Fibroblast of lung (primary cell): ENCODE measurements around the gene PGD. TPM values are rescaled to one million over a fixed set of nuclear protein-coding genes. Genes with fewer than 3 reads are reported as not detected.

Experiments used
- DNase-seq, 2 donors: peaks; one replicate each; pipeline versions ENCODE4 v3.0.0 to v3.0.0-alpha.2; 2010; ENCODE audit warnings: low read depth in 2 of 2
- H2AFZ ChIP-seq: 2 replicates; pipeline ENCODE4 v1.5.1; 2012; ENCODE audit warnings: low read length, control low read depth, inconsistent platforms
- H3K27ac ChIP-seq: 2 replicates; pipeline ENCODE4 v1.5.1; 2011; ENCODE audit warnings: low read length, control low read depth; ENCODE audit not compliant: insufficient read depth
- H3K27me3 ChIP-seq: 2 replicates; pipeline ENCODE4 v1.5.1; 2011; ENCODE audit warnings: mild to moderate bottlenecking, low read length; ENCODE audit not compliant: control insufficient read depth, insufficient read depth
- H3K36me3 ChIP-seq: 2 replicates; pipeline ENCODE4 v1.5.1; 2011; ENCODE audit warnings: low read length; ENCODE audit not compliant: control insufficient read depth, insufficient read depth
- H3K4me1 ChIP-seq: 2 replicates; pipeline ENCODE4 v1.5.1; 2011; ENCODE audit warnings: low read length; ENCODE audit not compliant: control insufficient read depth, insufficient read depth; ENCODE audit errors: extremely low read depth
- H3K4me2 ChIP-seq: 2 replicates; pipeline ENCODE4 v1.5.1; 2011; ENCODE audit warnings: low read length, control low read depth; ENCODE audit not compliant: insufficient read depth; ENCODE audit errors: extremely low read depth
- H3K4me3 ChIP-seq, 4 experiments: fragments of 200-600 bp in 1 of 4; sonication (generic) in 1 of 4; replicated peaks in 1 of 4; 2 replicates each; pipeline ENCODE4 v1.5.1; 2011 to 2016; ENCODE audit warnings: low read length in 4 of 4, low read depth in 3 of 4, mild to moderate bottlenecking in 3 of 4, control low read depth in 2 of 4, inconsistent platforms in 1 of 4, mixed read lengths in 1 of 4; ENCODE audit not compliant: insufficient read depth in 1 of 4; ENCODE audit errors: control extremely low read depth in 1 of 4
- H3K79me2 ChIP-seq: 2 replicates; pipeline ENCODE4 v1.5.1; 2012; ENCODE audit warnings: mild to moderate bottlenecking, low read length, inconsistent platforms; ENCODE audit not compliant: control insufficient read depth, insufficient read depth
- H3K9ac ChIP-seq: 2 replicates; pipeline ENCODE4 v1.5.1; 2011; ENCODE audit warnings: mild to moderate bottlenecking, low read length, control low read depth; ENCODE audit not compliant: insufficient read depth
- H3K9me3 ChIP-seq: 2 replicates; pipeline ENCODE4 v1.5.1; 2012; ENCODE audit warnings: low read depth, low read length; ENCODE audit not compliant: control insufficient read depth, insufficient read depth
- H4K20me1 ChIP-seq: 2 replicates; pipeline ENCODE4 v1.5.1; 2011; ENCODE audit warnings: low read length; ENCODE audit not compliant: control insufficient read depth, insufficient read depth; ENCODE audit errors: extremely low read depth
- CTCF ChIP-seq, 2 donors: IDR thresholded peaks in 1 of 2; conservative IDR thresholded peaks in 1 of 2; 1 replicate in 1 of 2; 2 replicates in 1 of 2; pipeline ENCODE4 v1.5.1; 2011 to 2012; ENCODE audit warnings: low read length in 2 of 2, control low read depth in 1 of 2, inconsistent platforms in 1 of 2, low read depth in 1 of 2, mild to moderate bottlenecking in 1 of 2
- EZH2 ChIP-seq: IDR thresholded peaks from 2 replicates; pipeline ENCODE4 v1.5.1; 2012; ENCODE audit warnings: low read length, control low read depth, mild to moderate bottlenecking; ENCODE audit errors: missing control alignments
- polyA minus RNA-seq: library from RNA; depleted of rRNA, polyadenylated mRNA; stranded (reverse); fragments of >200 nt; gene quantifications from 2 replicates; pipeline ENCODE4 v1.2.3, GENCODE V29; 2011; ENCODE audit warnings: low replicate concordance
- polyA plus RNA-seq, 2 donors: library from polyadenylated mRNA; depleted of rRNA in 1 of 2; stranded (reverse) in 1 of 2; unstranded in 1 of 2; fragments of >200 nt; gene quantifications; 2 replicates each; pipeline ENCODE4 v1.2.1, GENCODE V29; 2011 to 2012; ENCODE audit warnings: missing spikeins in 1 of 2
- total RNA-seq: library from RNA; depleted of rRNA; stranded (reverse); fragments of >200 nt; gene quantifications from 2 replicates; pipeline ENCODE4 v1.2.1, GENCODE V29; 2014

Gene PGD
- 135 and 158 TPM in 2 replicates for total RNA-seq
- polyA plus RNA-seq, result 121 and 179 TPM in 2 replicates
- 286 and 450 TPM in 2 replicates for polyA plus RNA-seq (2012)
- 297 and 415 TPM in 2 replicates for polyA minus RNA-seq

GRCh38 chr1:10398734-10399443 is at the start of gene PGD:
TSS of gene PGD (plus strand) at chr1:10399064. CDS start at chr1:10399118, 54 bp downstream.
- H3K4me2 ChIP-seq, result peak within 1 kb of the TSS; percentile 93
- no peaks in the 10 kb centered on the region for H3K36me3 ChIP-seq
- peak in 1 of 2 donors; percentile 7 for TF ChIP-seq CTCF (conservative IDR thresholded peaks at IDR 0.05 in 1 of 2, IDR thresholded peaks at IDR 0.05 in 1 of 2; ENCODE audit: low read depth in 1 of 2, low read length in 2 of 2)
- no peak for TF ChIP-seq EZH2
- H3K9ac ChIP-seq, result peak within 1 kb of the TSS; percentile 85
- H3K27me3 ChIP-seq, result no peaks in the 10 kb centered on the region
- H3K9me3 ChIP-seq, result no peaks in the 10 kb centered on the region
- H3K4me3 ChIP-seq, result peak within 1 kb of the TSS; percentile 71 to 94 (median 74)
- H4K20me1 ChIP-seq, result no peaks in the 10 kb centered on the region
- H3K27ac ChIP-seq, result peak within 1 kb of the TSS; percentile 79
- peaks cover 8% of the 10 kb centered on the region for H3K4me1 ChIP-seq
- peak; percentile 97 to 98 for DNase-seq
- H2AFZ ChIP-seq, result peak within 1 kb of the TSS; percentile 87
- H3K79me2 ChIP-seq, result peaks cover 24% of the 10 kb centered on the region

DNA sequence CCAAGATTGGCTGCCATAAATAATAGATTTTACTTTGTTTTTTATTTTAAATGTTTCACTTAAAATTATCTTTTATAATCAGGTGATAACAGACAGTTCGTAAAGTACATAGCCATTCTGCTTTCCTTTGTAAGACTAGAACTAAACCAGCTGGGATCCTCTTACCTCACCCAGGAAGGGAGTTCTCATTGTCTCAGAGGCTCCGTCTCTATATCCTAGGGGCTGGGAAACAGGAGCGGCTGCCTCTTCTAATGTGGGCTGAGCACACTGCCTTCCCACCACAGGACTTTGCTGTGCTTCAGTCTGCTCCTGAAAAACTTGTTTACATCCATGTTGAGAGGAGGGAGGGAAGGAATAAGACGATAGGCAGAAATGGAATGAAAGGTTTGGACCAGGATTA is 45.6 kb upstream of the PGD start:
- Histone ChIP-seq H4K20me1 (no peaks in the 10 kb centered on the region), H3K4me2 (no peak overlapping the region), H3K79me2 (no peaks in the 10 kb centered on the region), H3K9me3 (no peaks in the 10 kb centered on the region), H3K27me3 (no peaks in the 10 kb centered on the region), H2AFZ (no peak overlapping the region), H3K4me3 (no peak overlapping the region), H3K36me3 (no peaks in the 10 kb centered on the region), H3K27ac (no peak overlapping the region), H3K4me1 (no peaks in the 10 kb centered on the region), H3K9ac (no peak overlapping the region)
- TF ChIP-seq CTCF (conservative IDR thresholded peaks at IDR 0.05 in 1 of 2, IDR thresholded peaks at IDR 0.05 in 1 of 2; ENCODE audit: low read depth in 1 of 2, low read length in 2 of 2), result no peak
- no peak for TF ChIP-seq EZH2
- DNase-seq, result no peak

GRCh38 chr1:10353693-10354092 is 45.2 kb upstream of the PGD start:
- Histone ChIP-seq H3K4me3 (no peak overlapping the region), H3K4me1 (no peaks in the 10 kb centered on the region), H3K27me3 (no peaks in the 10 kb centered on the region), H3K4me2 (no peak overlapping the region), H2AFZ (no peak overlapping the region), H4K20me1 (no peaks in the 10 kb centered on the region), H3K9me3 (no peaks in the 10 kb centered on the region), H3K36me3 (no peaks in the 10 kb centered on the region), H3K9ac (no peak overlapping the region), H3K27ac (no peak overlapping the region), H3K79me2 (no peaks in the 10 kb centered on the region)
- no peak for DNase-seq
- TF ChIP-seq CTCF (conservative IDR thresholded peaks at IDR 0.05 in 1 of 2, IDR thresholded peaks at IDR 0.05 in 1 of 2; ENCODE audit: low read depth in 1 of 2, low read length in 2 of 2), result no peak
- TF ChIP-seq EZH2, result no peak
